ENCODE measurements around the gene JAG1. TPM values are rescaled to one million over a fixed set of nuclear protein-coding genes. Genes with fewer than 3 reads are reported as not detected.

The JAG1 gene
- total RNA-seq, 2 experiments from 2014 or later: 0.32 to 0.67 TPM

GRCh38 chr20:10710991-10711775 lies 37.4 kb upstream of the JAG1 start:
- DNase-seq (ENCODE audit: low spot score): no peak
- H4K20me1 ChIP-seq (ENCODE audit: insufficient read depth, low read length): no peaks in the 10 kb centered on the region
- no peaks in the 10 kb centered on the region for H3K4me1 ChIP-seq (ENCODE audit: insufficient read depth, low read length, poor library complexity, severe bottlenecking)
- no peaks in the 10 kb centered on the region for H3K79me2 ChIP-seq (ENCODE audit: insufficient read depth, low read depth, low read length)
- no peaks in the 10 kb centered on the region for H3K36me3 ChIP-seq (ENCODE audit: insufficient read depth, low read length)
- intact Hi-C loops (cut with micrococcal nuclease; ENCODE audit: unreplicated experiment): no loop called here
- TF ChIP-seq EZH2phosphoT487 (IDR thresholded peaks at IDR 0.05; ENCODE audit: borderline replicate concordance, low read depth, low read length): no peak
- H3K9me3 ChIP-seq (ENCODE audit: low read length): no peaks in the 10 kb centered on the region
- H3K4me2 ChIP-seq (ENCODE audit: low read length): no peak overlapping the region
- H3K4me3 ChIP-seq (ENCODE audit: low read depth, low read length, poor library complexity, severe bottlenecking): no peak overlapping the region
- no peak overlapping the region for H2AFZ ChIP-seq (ENCODE audit: low read length)
- H3K27ac ChIP-seq (ENCODE audit: low read depth, low read length, poor library complexity, severe bottlenecking): no peak overlapping the region
- H3K9me2 ChIP-seq (ENCODE audit: insufficient read depth, low read length): no peaks in the 10 kb centered on the region
- POLR2A ChIA-PET: no interaction called here
- BruUV-seq (replicated peaks): no TSS peak
- CTCF ChIA-PET (ENCODE audit: unreplicated experiment): no interaction called here

- no peak for TF ChIP-seq CTCF (conservative IDR thresholded peaks at IDR 0.05; ENCODE audit: low read length)
- no peak for TF ChIP-seq EZH2phosphoT487 (IDR thresholded peaks at IDR 0.05; ENCODE audit: borderline replicate concordance, low read depth, low read length)
- ChIA-PET CTCF (ENCODE audit: unreplicated experiment) (no interaction called here), POLR2A (interaction anchor here (0.7 kb wide), 1 partner anchor 13 kb away, joined by 3 read pairs; no protein-coding TSS in a partner anchor)
- Histone ChIP-seq H3K79me2 (ENCODE audit: insufficient read depth, low read depth, low read length) (no peaks in the 10 kb centered on the region), H3K4me2 (ENCODE audit: low read length) (no peak overlapping the region), H3K4me3 (ENCODE audit: low read depth, low read length, poor library complexity, severe bottlenecking) (no peak overlapping the region), H3K9me3 (ENCODE audit: low read length) (no peaks in the 10 kb centered on the region), H4K20me1 (ENCODE audit: insufficient read depth, low read length) (no peaks in the 10 kb centered on the region), H3K9me2 (ENCODE audit: insufficient read depth, low read length) (no peaks in the 10 kb centered on the region), H3K27ac (ENCODE audit: low read depth, low read length, poor library complexity, severe bottlenecking) (no peak overlapping the region), H3K4me1 (ENCODE audit: insufficient read depth, low read length, poor library complexity, severe bottlenecking) (no peaks in the 10 kb centered on the region), H2AFZ (ENCODE audit: low read length) (no peak overlapping the region), H3K36me3 (ENCODE audit: insufficient read depth, low read length) (no peaks in the 10 kb centered on the region)
- DNase-seq (ENCODE audit: low spot score): no peak
- BruUV-seq (replicated peaks): no TSS peak
- intact Hi-C loops (cut with micrococcal nuclease; ENCODE audit: unreplicated experiment): no loop called here
Measured at GRCh38 chr20:10709916-10710315, 36.1 kb upstream of the JAG1 start.

GRCh38 chr20:10708351-10709185 lies 34.8 kb upstream of the JAG1 start:
- no TSS peak for BruUV-seq (replicated peaks)
- H2AFZ ChIP-seq (ENCODE audit: low read length): no peak overlapping the region
- no peaks in the 10 kb centered on the region for H3K36me3 ChIP-seq (ENCODE audit: insufficient read depth, low read length)
- no peaks in the 10 kb centered on the region for H3K79me2 ChIP-seq (ENCODE audit: insufficient read depth, low read depth, low read length)
- CTCF ChIA-PET (ENCODE audit: unreplicated experiment): no interaction called here
- no peak overlapping the region for H3K4me3 ChIP-seq (ENCODE audit: low read depth, low read length, poor library complexity, severe bottlenecking)
- intact Hi-C loops (cut with micrococcal nuclease; ENCODE audit: unreplicated experiment): no loop called here
- no peaks in the 10 kb centered on the region for H3K4me1 ChIP-seq (ENCODE audit: insufficient read depth, low read length, poor library complexity, severe bottlenecking)
- H3K4me2 ChIP-seq (ENCODE audit: low read length): no peak overlapping the region
- TF ChIP-seq EZH2phosphoT487 (IDR thresholded peaks at IDR 0.05; ENCODE audit: borderline replicate concordance, low read depth, low read length): no peak
- TF ChIP-seq CTCF (conservative IDR thresholded peaks at IDR 0.05; ENCODE audit: low read length): no peak
- H3K9me2 ChIP-seq (ENCODE audit: insufficient read depth, low read length): no peaks in the 10 kb centered on the region
- no peak for DNase-seq (ENCODE audit: low spot score)
- H3K27ac ChIP-seq (ENCODE audit: low read depth, low read length, poor library complexity, severe bottlenecking): no peak overlapping the region
- no peaks in the 10 kb centered on the region for H3K9me3 ChIP-seq (ENCODE audit: low read length)
- POLR2A ChIA-PET: no interaction called here
- H4K20me1 ChIP-seq (ENCODE audit: insufficient read depth, low read length): no peaks in the 10 kb centered on the region

Data from OCI-LY7 (cell line).